NT2/D1 (cell line): ENCODE measurements around the gene EPHA6.

Source experiments
- DNase-seq: peaks from one replicate; pipeline ENCODE4 v3.0.0-alpha.2; 2011; ENCODE audit warnings: low read depth, low spot score
- H3K27me3 ChIP-seq: 2 replicates; pipeline ENCODE4 v1.6.0; 2011; ENCODE audit warnings: mild to moderate bottlenecking; ENCODE audit not compliant: insufficient read length, insufficient read depth
- H3K36me3 ChIP-seq: 2 replicates; pipeline ENCODE4 v1.6.1; 2011; ENCODE audit warnings: mild to moderate bottlenecking, low read length, mixed read lengths; ENCODE audit not compliant: insufficient read depth, insufficient read length
- H3K4me1 ChIP-seq: 2 replicates; pipeline ENCODE4 v1.5.1; 2011; ENCODE audit not compliant: insufficient read depth, insufficient read length
- H3K4me3 ChIP-seq: 2 replicates; pipeline ENCODE4 v1.5.1; 2011; ENCODE audit warnings: low read depth; ENCODE audit not compliant: insufficient read length
- H3K9ac ChIP-seq: 2 replicates; pipeline ENCODE4 v1.6.0; 2011; ENCODE audit warnings: low read depth; ENCODE audit not compliant: insufficient read length
- H3K9me3 ChIP-seq: 2 replicates; pipeline ENCODE4 v1.5.1; 2011; ENCODE audit warnings: mild to moderate bottlenecking, low read length; ENCODE audit not compliant: insufficient read depth
- SUZ12 ChIP-seq: IDR thresholded peaks from 2 replicates; pipeline ENCODE4 v1.6.1; 2011; ENCODE audit not compliant: insufficient read length, insufficient read depth; ENCODE audit errors: extremely low read depth
- YY1 ChIP-seq: IDR thresholded peaks from 2 replicates; pipeline ENCODE4 v1.6.1; 2011; ENCODE audit not compliant: insufficient read length, insufficient read depth
- ZNF274 ChIP-seq: IDR thresholded peaks from 2 replicates; pipeline ENCODE4 v1.6.1; 2011; ENCODE audit warnings: mild to moderate bottlenecking, low read depth, low read length

Gene EPHA6

GRCh38 chr3:97719156-97719821, 904.9 kb downstream of the EPHA6 start:
- TF ChIP-seq SUZ12, result no peak
- TF ChIP-seq YY1, result no peak
- TF ChIP-seq ZNF274, result no peak

GRCh38 chr3:97720417-97720816, 906.0 kb downstream of the EPHA6 start:
- H3K36me3 ChIP-seq, result no peaks in the 10 kb centered on the region
- no peaks in the 10 kb centered on the region for H3K27me3 ChIP-seq
- no peak overlapping the region for H3K4me3 ChIP-seq
- no peaks in the 10 kb centered on the region for H3K9me3 ChIP-seq
- no peak for TF ChIP-seq SUZ12
- TF ChIP-seq ZNF274, result no peak
- no peak for TF ChIP-seq YY1
- DNase-seq, result no peak
- no peak overlapping the region for H3K9ac ChIP-seq
- H3K4me1 ChIP-seq, result no peaks in the 10 kb centered on the region

More at GRCh38 chr3:97719156-97719821, 904.9 kb downstream of the EPHA6 start:
- Histone ChIP-seq H3K4me3 (no peak overlapping the region), H3K36me3 (no peaks in the 10 kb centered on the region), H3K27me3 (no peaks in the 10 kb centered on the region), H3K9me3 (no peaks in the 10 kb centered on the region), H3K9ac (no peak overlapping the region), H3K4me1 (no peaks in the 10 kb centered on the region)
- DNase-seq, result peak; percentile 58

- H3K9me3 ChIP-seq, result no peaks in the 10 kb centered on the region
- no peak overlapping the region for H3K4me3 ChIP-seq
- H3K9ac ChIP-seq, result no peak overlapping the region
- no peak for DNase-seq
- no peaks in the 10 kb centered on the region for H3K36me3 ChIP-seq
- no peaks in the 10 kb centered on the region for H3K27me3 ChIP-seq
- H3K4me1 ChIP-seq, result no peaks in the 10 kb centered on the region
- TF ChIP-seq YY1, result no peak
- TF ChIP-seq ZNF274, result no peak
Measured at GRCh38 chr3:97721446-97721845, 907.1 kb downstream of the EPHA6 start.

- TF ChIP-seq ZNF274 (no peak), SUZ12 (no peak), YY1 (no peak)
- Histone ChIP-seq H3K36me3 (no peaks in the 10 kb centered on the region), H3K4me3 (no peak overlapping the region), H3K27me3 (no peaks in the 10 kb centered on the region), H3K9me3 (no peaks in the 10 kb centered on the region), H3K4me1 (no peaks in the 10 kb centered on the region), H3K9ac (no peak overlapping the region)
- no peak for DNase-seq
Measured at GRCh38 chr3:97736928-97737327, 922.5 kb downstream of the EPHA6 start.

GRCh38 chr3:97738761-97739160, 924.4 kb downstream of the EPHA6 start:
- no peak overlapping the region for H3K9ac ChIP-seq
- DNase-seq, result no peak
- H3K9me3 ChIP-seq, result no peaks in the 10 kb centered on the region
- no peak for TF ChIP-seq SUZ12
- no peak for TF ChIP-seq YY1
- no peak for TF ChIP-seq ZNF274
- H3K4me3 ChIP-seq, result no peak overlapping the region
- no peaks in the 10 kb centered on the region for H3K36me3 ChIP-seq
- no peaks in the 10 kb centered on the region for H3K4me1 ChIP-seq
- H3K27me3 ChIP-seq, result no peaks in the 10 kb centered on the region

- Histone ChIP-seq H3K4me3 (no peak overlapping the region), H3K36me3 (no peaks in the 10 kb centered on the region), H3K27me3 (no peaks in the 10 kb centered on the region), H3K9ac (no peak overlapping the region), H3K4me1 (no peaks in the 10 kb centered on the region), H3K9me3 (no peaks in the 10 kb centered on the region)
- TF ChIP-seq SUZ12, result no peak
- TF ChIP-seq ZNF274, result no peak
- no peak for TF ChIP-seq YY1
- DNase-seq, result no peak
Measured at GRCh38 chr3:97742036-97742435, 927.6 kb downstream of the EPHA6 start.

- Histone ChIP-seq H3K4me1 (no peaks in the 10 kb centered on the region), H3K4me3 (no peak overlapping the region), H3K27me3 (no peaks in the 10 kb centered on the region), H3K9me3 (no peaks in the 10 kb centered on the region), H3K9ac (no peak overlapping the region), H3K36me3 (no peaks in the 10 kb centered on the region)
- TF ChIP-seq SUZ12, result no peak
- no peak for TF ChIP-seq ZNF274
- no peak for TF ChIP-seq YY1
- DNase-seq, result no peak
Measured at GRCh38 chr3:97744289-97744688, 929.9 kb downstream of the EPHA6 start.
